ENCODE measurements around the gene MYRIP.
"Not testable (repeated sequence)": the region's sequence is repeated elsewhere in the genome, so short reads cannot be mapped to it uniquely, and the experiment has no call there.

The MYRIP gene

DNA sequence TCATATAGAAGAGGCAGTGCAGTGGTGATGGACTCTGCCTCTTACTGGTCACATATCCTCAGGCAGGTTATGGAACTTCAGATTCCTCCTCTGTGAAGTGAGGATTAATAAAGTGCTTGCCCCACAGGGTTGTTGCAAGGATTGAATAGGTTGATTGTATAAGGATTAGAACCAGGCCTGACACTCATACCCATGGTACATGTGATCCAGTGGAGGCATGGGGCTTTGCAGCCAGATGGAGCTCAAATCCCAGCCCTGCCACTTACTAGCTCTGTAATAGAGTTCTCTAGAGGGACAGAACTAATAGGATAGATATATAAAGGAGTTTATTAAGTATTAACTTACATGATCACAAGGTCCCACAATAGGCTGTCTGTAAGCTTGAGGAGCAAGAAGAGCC is 315.5 kb downstream of the MYRIP start:
- TF ChIP-seq, protein P1, sequence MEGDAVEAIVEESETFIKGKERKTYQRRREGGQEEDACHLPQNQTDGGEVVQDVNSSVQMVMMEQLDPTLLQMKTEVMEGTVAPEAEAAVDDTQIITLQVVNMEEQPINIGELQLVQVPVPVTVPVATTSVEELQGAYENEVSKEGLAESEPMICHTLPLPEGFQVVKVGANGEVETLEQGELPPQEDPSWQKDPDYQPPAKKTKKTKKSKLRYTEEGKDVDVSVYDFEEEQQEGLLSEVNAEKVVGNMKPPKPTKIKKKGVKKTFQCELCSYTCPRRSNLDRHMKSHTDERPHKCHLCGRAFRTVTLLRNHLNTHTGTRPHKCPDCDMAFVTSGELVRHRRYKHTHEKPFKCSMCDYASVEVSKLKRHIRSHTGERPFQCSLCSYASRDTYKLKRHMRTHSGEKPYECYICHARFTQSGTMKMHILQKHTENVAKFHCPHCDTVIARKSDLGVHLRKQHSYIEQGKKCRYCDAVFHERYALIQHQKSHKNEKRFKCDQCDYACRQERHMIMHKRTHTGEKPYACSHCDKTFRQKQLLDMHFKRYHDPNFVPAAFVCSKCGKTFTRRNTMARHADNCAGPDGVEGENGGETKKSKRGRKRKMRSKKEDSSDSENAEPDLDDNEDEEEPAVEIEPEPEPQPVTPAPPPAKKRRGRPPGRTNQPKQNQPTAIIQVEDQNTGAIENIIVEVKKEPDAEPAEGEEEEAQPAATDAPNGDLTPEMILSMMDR (IDR thresholded peaks at IDR 0.05; ENCODE audit: control extremely low read depth, extremely low read depth, low read depth, missing control alignments) = no peak
- POLR2A ChIA-PET = interaction anchor here (0.6 kb wide), 1 partner anchor 1552 kb away, joined by 5 read pairs; no protein-coding TSS in a partner anchor
- DNase-seq (ENCODE audit: extremely low spot score) = no peak
- CTCF ChIA-PET = interaction anchor here (1.0 to 1.9 kb wide), 2 partner anchors 10 to 67 kb away, joined by 3 to 4 read pairs; no protein-coding TSS in a partner anchor

DNA sequence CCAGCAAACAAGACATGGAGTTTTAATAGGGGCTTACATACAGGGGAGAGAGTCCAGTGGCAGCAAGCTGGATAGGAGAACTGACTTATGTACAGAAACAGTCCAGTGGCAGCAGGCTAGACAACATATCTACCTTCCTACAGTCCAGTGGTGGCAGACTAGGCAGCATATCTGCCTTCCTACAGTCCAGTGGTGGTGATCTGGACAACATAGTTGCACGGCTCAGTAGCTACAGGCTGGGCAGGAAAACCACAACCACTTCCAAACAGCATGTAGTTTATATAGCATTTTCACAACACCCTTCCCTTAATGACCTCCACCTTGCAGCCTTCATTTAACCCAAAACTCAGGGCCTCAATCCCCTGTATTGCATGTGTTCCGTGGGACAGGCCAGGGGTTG is 318.8 kb downstream of the MYRIP start:
- TF ChIP-seq, protein P1 (IDR thresholded peaks at IDR 0.05; ENCODE audit: control extremely low read depth, extremely low read depth, low read depth, missing control alignments) = no peak
- ChIA-PET CTCF (interaction anchor here (1.2 to 1.6 kb wide), 2 partner anchors 8 to 11 kb away, joined by 3 to 5 read pairs; no protein-coding TSS in a partner anchor), POLR2A (no interaction called here)
- no peak for DNase-seq (ENCODE audit: extremely low spot score)

DNA sequence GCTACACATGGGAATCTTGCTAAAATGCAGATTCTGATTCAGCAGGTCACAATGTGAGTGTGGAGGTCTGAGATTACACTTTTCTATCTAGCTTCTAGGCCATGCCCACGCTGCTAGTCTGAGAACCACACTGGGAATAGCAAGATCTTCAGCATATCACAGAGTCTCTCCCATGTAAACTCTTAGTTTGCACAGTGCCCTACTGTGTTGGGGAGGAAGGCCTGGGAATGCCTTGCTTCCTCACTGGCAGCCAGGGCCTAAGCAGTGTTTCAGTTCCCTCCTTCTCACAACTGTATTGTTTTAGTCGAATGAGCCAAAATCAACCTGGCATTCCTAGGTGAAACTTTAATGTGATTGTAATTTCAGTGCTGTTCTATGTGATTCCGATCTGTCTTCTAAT is 320.1 kb downstream of the MYRIP start:
- no peak for DNase-seq (ENCODE audit: extremely low spot score)
- POLR2A ChIA-PET = no interaction called here
- CTCF ChIA-PET = interaction anchor here (1.2 kb wide), 1 partner anchor 9 kb away, joined by 3 read pairs; no protein-coding TSS in a partner anchor
- TF ChIP-seq, protein P1 (IDR thresholded peaks at IDR 0.05; ENCODE audit: control extremely low read depth, extremely low read depth, low read depth, missing control alignments) = no peak

DNA sequence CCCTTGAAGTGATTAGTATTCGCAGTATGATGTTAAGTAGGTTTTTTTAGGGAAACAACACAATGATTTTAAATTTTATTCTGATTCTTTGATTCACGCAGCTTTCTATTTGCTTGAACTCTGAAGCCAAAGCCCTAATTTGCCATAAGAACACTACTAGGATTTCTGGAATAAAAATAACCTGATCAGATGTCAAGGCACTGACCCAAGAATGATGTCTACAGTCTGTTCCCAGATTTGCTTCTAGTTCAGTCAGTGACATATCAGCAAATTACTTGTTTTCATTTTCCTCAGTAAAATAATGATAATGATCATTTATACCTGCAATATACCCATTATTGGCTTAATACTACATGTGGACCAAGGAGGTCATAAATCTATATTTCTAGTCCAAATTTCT is 320.6 kb downstream of the MYRIP start:
- no peak for DNase-seq (ENCODE audit: extremely low spot score)
- ChIA-PET CTCF (no interaction called here), POLR2A (no interaction called here)
- TF ChIP-seq, protein P1 (IDR thresholded peaks at IDR 0.05; ENCODE audit: control extremely low read depth, extremely low read depth, low read depth, missing control alignments) = no peak

DNA sequence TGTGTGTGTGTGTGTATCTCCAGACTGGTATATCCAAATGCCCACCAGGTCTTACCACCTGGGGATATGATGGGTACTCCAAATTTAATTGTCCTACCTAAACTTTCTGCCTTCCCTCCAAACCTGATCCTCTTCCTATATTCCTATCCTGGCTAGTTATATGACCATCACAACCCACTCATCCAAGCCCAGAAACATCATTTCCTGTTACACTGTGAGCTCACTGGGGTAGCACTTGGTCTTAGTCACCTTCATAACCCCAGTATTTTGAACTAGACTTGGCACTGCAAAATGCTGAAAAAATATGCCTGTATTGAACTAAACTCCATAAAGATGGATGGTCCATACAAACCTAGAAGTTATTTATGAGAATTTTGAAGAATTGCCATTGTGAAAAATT is 321.3 kb downstream of the MYRIP start:
- TF ChIP-seq, protein P1 (IDR thresholded peaks at IDR 0.05; ENCODE audit: control extremely low read depth, extremely low read depth, low read depth, missing control alignments) = no peak
- POLR2A ChIA-PET = no interaction called here
- CTCF ChIA-PET = no interaction called here
- DNase-seq (ENCODE audit: extremely low spot score) = no peak

DNA sequence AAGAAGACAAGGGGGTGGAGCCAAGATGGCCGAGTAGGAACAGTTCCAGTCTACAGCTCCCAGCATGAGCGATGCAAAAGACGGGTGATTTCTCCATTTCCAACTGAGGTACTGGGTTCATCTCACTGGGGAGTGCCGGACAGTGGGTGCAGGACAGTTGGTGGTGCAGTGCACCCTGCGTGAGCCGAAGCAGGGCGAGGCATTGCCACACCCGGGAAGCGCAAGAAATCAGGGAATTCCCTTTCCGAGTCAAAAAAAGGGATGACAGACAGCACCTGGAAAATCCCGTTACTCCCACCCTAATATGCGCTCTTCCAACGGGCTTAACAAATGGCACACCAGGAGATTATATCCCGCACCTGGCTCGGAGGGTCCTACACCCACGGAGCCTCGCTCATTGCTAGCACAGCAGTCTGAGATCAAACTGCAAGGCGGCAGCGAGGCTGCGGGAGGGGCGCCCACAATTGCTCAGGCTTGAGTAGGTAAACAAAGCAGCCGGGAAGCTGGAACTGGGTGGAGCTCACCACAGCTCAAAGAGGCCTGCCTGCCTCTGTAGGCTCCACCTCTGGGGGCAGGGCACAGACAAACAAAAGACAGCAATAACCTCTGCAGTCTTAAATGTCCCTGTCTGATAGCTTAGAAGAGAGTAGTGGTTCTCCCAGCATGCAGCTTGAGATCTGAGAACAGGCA is 324.6 kb downstream of the MYRIP start:
- CTCF ChIA-PET; POLR2A ChIA-PET; DNase-seq (ENCODE audit: extremely low spot score): not testable (repeated sequence)

DNA sequence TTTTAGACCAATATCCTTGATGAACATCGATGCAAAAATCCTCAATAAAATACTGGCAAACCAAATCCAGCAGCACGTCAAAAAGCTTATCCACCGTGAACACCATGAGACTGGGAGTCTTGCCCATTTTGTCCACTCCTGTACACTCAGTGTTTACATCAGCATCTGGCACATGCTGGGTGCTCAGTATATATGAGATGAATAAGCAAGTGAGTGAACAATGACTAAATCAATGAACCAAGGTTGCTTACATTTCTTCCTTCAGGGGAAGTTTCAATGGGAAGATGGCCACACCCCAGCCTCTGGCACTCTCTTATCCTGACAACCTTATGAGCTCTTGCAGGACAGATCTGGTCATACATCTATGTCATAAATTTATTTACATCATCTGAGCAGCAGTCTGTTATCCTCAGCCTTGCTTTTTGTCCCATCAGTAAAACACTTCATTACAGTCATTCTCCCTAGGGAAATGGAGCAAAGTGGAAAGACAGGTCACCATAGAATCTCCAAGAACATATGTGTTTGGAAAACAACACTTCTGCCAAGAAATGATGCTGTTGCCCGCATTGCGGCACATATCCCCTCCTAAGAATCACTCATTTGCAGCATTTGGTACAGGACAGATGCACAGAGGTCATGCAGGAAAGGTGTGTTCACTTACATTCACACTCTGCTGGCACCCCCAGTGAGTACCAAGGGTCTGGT is 328.3 kb downstream of the MYRIP start:
- CTCF ChIA-PET = interaction anchor here (1.4 kb wide), 1 partner anchor 42 kb away, joined by 3 read pairs; no protein-coding TSS in a partner anchor
- no peak for DNase-seq (ENCODE audit: extremely low spot score)
- TF ChIP-seq, protein P1 (IDR thresholded peaks at IDR 0.05; ENCODE audit: control extremely low read depth, extremely low read depth, low read depth, missing control alignments) = no peak

More for the DNA sequence above, 328.3 kb downstream of the MYRIP start:
- POLR2A ChIA-PET = no interaction called here

All from GM10248 (cell line).